ENCODE measurements around the gene BRAF.
"Not testable (repeated sequence)": the region's sequence is repeated elsewhere in the genome, so short reads cannot be mapped to it uniquely, and the experiment has no call there.

Gene BRAF

DNA sequence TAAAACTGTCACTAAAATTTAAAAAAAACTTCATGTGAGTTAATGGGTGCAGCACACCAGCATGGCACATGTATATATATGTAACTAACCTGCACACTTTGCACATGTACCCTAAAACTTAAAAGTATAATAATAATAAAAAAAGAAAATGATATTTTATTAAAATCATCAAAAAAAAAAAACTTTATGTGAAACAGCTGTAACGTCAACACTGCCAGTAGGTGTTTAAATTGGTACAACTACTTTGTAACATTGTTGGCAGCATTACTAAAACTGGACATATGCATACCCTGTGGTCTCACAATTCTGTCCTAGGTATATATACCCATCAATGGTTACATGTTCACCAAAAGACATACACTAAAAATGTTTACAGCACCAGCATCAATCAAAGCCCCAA is 146.2 kb downstream of the BRAF start:
- in situ Hi-C loops (cut with MboI; ENCODE audit: low sequenced_read_pairs) = no loop called here

DNA sequence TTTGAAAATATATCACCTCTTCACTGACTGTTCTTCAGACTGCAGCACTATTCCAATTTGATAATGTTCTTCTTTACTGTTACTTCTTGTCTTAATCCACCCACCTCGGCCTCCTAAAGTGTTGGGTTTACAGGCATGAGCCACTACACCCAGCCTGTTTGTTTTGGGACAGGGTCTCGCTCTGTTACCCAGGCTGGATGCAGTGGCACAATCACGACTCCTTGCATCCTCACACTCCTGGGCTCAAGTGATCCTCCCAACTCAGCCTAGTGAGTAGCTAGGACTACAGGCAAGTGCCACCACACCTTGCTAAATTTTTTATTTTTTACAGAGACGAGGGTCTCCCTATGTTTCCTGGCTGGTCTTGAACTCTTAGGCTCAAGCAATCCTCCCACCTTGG is 150.4 kb downstream of the BRAF start:
- in situ Hi-C loops (cut with MboI; ENCODE audit: low sequenced_read_pairs) = no loop called here

DNA sequence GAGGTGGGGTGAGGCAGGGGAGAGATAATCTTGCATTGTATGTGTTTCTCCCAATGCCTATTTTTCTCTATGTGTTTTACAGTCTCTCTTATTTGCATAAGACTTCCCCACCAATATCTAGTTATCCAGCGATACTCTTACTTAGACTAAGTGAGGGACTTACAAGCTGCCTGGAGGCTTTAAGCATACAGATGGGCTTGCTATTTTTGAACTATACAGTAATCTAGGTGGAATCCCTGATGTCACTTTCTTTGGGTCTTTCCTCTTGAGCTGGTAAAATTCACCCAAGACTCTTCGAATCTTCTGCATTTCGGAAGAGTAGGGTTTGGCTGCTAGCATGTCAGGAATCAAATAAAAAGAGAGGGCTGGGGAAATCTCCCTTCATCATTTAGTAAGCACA is 151.6 kb downstream of the BRAF start:
- in situ Hi-C loops (cut with MboI; ENCODE audit: low sequenced_read_pairs) = no loop called here

DNA sequence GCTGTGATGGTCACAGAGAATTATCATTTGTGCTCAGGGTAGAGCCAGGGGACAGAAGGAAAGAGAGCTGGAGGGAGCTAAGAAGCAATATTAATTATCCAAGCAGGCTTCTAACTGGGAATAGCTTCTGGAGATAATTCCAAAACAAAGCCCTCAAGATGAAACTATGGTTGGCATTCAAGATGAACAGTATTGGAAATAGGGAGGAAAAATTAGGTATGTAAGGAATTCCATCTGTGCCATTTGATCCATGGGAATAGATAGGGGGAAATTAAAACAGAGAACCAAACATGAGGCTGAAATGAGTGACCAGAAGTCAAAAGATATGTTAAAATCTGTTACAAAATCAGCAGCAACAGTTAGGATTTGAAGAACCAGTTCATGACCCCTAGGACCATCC is 152.9 kb downstream of the BRAF start:
- in situ Hi-C loops (cut with MboI; ENCODE audit: low sequenced_read_pairs) = no loop called here

DNA sequence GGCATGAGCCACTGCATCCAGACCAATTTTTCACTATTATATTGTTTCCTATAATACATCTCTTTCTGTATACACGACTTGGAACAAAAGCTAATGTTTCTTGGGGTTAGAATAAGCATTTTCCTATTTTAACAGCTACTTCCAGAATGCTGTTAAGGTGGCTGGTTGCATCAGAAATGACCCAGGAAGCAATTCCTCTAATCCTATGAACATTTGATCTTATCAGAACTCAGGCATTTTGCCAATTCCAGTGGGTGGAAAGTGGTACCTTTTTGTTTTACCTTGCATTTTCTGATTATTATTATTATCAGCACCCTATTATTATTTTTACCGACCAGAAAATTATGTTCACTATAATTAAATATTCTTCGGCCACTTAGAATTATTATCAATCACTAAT is 154.9 kb downstream of the BRAF start:
- in situ Hi-C loops (cut with MboI; ENCODE audit: low sequenced_read_pairs) = no loop called here

DNA sequence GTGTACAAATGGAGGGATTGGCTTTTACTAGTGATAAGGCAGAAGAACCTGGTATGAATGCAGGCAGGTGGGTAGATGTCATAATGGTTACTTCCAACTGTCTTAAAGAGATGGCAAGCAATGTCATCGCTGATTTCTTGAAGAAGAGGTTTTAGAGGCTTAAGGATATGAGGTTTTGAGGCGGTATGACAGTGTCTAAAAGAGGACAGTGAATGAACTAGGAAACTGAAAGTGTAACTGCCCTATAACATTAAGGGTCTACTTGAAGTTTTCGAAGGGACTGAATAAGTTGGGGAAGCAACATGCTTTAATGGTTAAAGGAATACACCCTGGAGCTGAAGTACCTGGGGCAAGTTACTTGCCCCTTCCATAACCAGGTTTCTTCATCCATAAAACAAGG is 157.3 kb downstream of the BRAF start:
- in situ Hi-C loops (cut with MboI; ENCODE audit: low sequenced_read_pairs) = no loop called here

DNA sequence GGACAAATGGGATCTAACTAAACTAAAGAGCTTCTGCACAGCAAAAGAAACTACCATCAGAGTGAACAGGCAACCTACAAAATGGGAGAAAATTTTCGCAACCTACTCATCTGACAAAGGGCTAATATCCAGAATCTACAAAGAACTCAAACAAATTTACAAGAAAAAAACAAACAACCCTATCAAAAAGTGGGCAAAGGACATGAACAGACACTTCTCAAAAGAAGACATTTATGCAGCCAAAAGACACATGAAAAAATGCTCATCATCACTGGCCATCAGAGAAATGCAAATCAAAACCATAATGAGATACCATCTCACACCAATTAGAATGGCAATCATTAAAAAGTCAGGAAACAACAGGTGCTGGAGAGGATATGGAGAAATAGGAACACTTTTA is 159.3 kb downstream of the BRAF start:
- in situ Hi-C loops (cut with MboI; ENCODE audit: low sequenced_read_pairs) = not testable (repeated sequence)

DNA sequence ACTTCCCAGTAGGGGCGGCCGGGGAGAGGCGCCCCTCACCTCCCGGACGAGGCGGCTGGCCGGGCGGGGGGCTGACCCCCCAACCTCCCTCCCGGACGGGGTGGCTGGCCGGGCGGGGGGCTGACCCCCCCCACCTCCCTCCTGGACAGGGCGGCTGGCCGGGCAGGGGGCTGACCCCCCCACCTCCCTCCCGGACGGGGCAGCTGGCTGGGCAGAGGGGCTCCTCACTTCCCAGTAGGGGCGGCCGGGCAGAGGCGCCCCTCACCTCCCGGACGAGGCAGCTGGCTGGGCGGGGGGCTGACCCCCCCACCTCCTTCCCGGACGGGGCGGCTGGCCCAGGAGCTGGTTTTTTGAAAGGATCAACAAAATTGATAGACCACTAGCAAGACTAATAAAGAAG is 161.6 kb downstream of the BRAF start:
- in situ Hi-C loops (cut with MboI; ENCODE audit: low sequenced_read_pairs) = not testable (repeated sequence)

DNA sequence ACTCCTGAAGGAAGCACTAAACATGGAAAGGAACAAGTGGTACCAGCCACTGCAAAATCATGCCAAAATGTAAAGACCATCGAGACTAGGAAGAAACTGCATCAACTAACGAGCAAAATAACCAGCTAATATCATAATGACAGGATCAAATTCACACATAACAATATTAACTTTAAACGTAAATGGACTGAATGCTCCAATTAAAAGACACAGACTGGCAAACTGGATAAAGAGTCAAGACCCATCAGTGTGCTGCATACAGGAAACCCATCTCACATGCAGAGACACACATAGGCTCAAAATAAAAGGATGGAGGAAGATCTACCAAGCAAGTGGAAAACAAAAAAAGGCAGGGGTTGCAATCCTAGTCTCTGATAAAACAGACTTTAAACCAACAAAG is 163.4 kb downstream of the BRAF start:
- in situ Hi-C loops (cut with MboI; ENCODE audit: low sequenced_read_pairs) = not testable (repeated sequence)

DNA sequence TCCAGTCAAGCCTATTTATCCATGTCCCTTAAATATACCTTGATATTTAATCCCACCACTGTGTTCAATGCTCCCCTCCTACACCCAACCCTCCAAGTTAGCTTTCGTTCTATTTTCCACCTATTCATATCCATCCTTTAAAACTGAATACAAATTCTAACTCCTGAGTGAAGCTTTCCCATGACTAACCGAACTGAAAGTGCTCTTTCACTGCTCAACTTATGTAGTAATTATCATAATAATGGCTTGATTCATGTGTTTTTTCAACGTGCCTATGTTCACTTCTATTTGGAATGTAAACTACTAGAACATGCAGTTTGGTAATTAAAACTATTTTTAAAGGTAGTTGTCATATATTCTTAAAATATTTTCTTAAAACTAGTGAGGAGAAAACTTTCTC is 170.2 kb downstream of the BRAF start:
- in situ Hi-C loops (cut with MboI; ENCODE audit: low sequenced_read_pairs) = no loop called here

DNA sequence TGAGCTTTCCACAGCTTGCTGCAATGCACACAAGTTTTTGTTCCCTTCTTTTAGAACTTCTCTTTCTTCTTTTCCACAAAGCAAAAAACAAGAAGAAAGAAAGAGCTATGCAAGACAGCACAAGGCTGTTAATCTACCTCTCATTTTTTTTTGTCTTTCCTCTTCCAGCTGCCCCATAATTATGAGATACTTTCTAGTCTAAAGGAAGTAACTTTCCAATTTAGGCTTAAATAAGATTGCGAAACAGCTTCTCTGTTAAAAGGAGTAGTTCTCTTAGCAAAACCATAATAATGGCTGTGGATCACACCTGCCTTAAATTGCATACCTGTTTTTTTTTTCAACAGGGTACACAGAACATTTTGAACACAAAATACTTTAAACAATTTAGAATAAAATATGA is 172.2 kb downstream of the BRAF start:
- in situ Hi-C loops (cut with MboI; ENCODE audit: low sequenced_read_pairs) = no loop called here

DNA sequence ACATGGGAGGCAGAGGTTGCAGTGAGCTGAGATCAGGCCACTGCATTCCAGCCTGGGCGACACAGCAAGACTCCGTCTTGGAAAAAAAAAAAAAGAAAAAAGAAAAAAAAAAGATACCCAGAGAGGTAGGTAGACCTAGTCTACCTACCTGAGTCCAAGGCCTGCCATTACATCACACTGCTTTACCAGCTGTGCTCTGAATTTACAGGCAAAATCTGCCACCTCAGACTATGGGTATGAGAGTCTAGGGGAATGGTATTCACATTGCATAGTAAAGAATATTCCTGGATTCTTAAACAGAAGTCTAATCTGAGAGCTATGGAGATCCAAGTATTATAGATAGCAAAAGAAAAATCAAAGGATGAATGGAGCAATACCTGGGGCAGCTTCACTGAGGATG is 178.0 kb downstream of the BRAF start:
- in situ Hi-C loops (cut with MboI; ENCODE audit: low sequenced_read_pairs) = no loop called here

DNA sequence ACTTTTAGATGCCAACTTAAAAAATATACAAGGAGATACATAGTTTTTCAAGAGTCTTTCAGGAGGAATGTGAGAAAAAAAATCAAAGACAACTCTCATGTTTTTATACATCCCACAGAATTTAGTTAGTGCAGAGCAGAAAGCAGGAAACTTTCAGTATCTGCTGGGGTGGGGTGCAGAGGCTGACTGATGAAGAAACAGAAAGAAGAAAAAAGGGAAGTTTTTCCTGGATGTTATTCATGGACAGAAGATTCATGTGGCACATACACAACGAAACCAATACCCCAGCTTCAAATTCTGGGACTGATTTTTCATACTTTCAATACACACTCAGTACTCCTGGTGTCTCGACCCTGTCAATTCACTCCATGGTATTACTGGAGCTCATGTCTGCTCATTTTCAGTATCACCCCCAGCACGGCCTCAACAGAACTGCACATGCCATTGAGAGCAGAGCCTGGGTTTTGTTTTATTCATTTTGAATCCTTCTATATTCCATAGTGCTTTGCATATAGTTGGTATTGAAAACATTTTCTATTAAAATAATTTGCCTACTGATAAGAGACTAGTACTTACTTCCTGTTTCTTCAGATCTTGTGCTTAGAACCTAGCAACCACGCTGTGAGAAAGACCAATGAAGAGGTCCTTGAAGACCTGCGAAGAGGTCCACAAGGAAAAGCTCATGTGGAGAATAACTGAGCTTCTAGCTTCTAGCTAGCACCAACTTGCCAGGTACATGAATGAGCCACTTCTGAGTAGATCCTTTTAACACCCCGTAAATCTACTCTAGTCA is 179.3 kb downstream of the BRAF start:
- in situ Hi-C loops (cut with MboI; ENCODE audit: low sequenced_read_pairs) = no loop called here

DNA sequence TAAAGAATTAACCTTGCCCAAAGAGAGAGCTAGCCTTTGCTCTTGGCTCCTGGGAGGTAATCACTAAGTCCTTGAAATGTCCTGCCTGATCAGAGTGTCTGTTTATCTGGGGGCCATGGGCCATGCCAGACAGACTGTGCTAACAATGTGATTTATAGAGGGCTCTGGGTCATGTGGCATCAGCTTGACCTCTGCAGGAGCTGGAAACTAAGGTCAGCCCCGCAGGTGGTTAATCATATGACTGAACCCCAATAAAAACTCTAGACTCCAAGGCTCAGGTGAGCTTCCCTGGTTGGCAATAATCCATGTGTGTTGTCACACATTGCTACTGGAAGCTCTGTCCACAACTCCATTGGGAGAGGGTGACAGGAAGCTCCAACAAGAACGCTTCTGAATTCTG is 180.7 kb downstream of the BRAF start:
- in situ Hi-C loops (cut with MboI; ENCODE audit: low sequenced_read_pairs) = no loop called here

DNA sequence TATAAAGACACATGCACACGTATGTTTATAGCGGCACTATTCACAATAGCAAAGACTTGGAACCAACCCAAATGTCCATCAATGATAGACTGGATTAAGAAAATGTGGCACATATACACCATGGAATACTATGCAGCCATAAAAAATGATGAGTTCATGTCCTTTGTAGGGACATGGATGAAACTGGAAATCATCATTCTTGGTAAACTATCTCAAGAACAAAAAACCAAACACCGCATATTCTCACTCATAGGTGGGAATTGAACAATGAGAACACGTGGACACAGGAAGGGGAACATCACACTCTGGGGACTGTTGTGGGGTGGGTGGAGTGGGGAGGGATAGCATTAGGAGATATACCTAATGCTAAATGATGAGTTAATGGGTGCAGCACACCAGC is 181.5 kb downstream of the BRAF start:
- in situ Hi-C loops (cut with MboI; ENCODE audit: low sequenced_read_pairs) = not testable (repeated sequence)

DNA sequence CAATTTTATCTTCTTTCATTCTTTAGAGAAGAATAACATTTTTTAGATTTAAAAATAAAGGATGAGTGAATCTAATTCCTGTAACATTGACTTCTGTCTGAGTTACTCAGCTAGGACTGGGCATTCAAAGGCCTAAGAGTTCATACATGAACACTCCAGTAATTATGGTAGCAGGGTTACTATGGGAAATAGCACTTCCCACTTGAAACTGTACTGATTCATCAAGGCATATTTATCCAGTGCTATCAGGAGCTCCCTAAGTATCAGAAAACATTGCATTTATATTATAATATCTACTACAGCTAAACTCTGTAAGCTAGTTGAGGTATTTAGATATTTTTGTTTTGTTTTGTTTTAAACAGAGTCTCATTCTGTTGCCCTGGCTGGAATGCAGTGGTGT is 186.4 kb downstream of the BRAF start:
- in situ Hi-C loops (cut with MboI; ENCODE audit: low sequenced_read_pairs) = no loop called here

DNA sequence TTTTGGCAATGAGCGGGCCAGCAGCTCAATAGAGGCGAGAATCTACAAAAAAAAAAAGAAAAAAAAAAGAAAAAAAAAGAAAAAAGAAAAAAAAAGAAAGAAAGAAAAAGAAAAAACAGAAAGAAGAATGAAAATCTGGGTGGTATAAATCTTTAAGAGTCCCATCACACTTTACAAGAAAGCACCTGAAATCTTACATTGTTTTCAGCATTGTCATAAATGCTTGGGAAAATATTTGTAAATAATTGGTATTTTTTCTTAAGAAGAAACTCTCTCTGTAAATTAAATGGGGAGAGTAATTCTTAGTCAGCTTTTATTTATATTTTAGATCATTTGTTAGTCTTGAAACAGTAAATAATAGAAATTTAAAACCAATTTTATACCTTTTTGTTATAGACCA is 190.0 kb downstream of the BRAF start:
- in situ Hi-C loops (cut with MboI; ENCODE audit: low sequenced_read_pairs) = no loop called here

DNA sequence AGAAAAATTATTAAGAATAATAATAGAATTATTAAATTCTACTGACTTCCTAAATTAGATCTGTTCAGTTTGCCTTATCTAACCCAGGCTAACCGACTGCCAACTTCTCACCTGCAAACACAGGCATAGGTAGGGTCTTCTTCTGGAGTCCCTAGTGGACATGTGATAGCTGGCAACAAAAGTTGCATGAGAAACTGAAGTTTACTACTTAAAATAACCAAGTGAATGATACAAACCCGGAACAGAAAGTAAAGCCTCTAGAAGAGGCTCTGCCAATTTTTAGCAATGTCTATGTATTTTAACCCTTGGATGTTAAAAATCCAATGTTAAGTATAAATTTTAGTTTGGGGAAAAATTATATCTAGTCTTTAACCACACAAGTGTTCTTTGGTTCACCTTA is 190.6 kb downstream of the BRAF start:
- in situ Hi-C loops (cut with MboI; ENCODE audit: low sequenced_read_pairs) = no loop called here

DNA sequence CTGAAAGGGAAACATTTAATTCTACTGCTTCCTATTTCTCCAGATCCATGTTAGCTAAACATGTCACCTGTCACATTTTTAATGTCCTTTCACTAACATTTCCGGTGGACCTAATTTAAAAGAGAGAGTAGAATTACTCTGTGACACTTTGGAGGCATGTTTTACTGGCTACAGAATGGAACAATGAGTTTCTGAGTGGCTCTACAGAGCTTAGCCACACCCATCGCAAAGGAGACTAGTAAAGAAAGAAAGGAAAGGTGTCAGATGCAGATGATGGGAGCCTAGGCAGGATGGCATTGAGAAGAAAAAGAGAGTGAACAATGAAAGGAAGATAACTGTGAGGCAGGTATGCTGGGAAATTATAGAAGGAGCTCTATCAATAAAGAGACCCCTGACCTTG is 192.3 kb downstream of the BRAF start:
- in situ Hi-C loops (cut with MboI; ENCODE audit: low sequenced_read_pairs) = no loop called here

DNA sequence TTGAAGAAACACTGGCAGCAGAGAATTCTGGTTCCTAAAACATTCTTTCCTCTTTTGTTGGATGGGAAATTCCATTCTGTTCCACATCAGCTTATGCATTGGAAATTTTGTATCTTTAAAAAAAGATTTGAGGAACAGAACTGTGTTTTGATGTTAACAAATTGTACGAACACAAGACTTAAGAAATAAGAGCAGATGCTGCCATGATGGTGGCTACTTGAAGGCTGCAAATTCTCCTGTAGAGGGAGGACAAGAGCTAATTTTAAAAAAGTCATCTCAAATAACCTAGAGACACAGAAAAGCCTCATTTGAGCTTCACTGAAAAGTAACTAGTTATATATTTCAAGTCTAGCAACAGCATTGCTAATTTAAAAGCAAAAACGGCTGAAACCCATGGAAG is 198.4 kb downstream of the BRAF start:
- in situ Hi-C loops (cut with MboI; ENCODE audit: low sequenced_read_pairs) = no loop called here

DNA sequence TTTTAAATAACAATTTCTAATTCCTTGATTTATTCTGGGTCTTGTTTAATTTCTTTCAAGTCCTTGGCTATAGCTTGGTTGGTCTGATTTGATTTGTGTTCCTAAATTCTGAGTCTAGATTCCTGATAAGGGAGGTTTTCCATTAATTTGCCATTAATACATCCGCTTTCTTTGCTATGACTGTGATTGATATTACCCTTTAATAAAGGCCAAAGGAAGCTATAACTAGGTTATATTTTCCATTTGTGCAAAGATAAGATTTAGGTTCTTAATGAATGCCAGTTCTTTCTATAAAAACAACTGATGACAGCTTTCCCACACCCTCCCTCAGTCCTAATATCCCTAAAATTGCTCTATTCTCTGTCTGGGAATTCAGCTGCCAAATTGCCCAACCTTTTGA is 200.0 kb downstream of the BRAF start:
- in situ Hi-C loops (cut with MboI; ENCODE audit: low sequenced_read_pairs) = no loop called here

DNA sequence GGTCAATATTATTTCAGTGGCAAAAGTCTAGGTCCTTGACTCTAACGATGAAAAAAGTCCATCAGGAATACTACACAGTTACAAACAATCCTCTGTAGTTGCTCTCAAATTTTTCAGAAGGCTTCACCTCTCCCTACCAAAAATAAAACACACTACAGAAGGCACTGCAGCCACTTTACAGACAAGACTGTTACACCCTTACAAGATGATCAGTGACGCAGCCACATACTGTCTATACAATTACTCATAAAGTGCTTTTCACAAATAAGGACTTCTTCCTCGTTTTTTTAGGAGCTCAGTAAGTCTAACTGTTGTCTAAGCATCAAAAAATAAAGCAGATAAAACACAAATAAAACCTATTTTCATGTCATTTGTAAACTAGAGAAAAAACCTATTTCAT is 201.2 kb downstream of the BRAF start:
- in situ Hi-C loops (cut with MboI; ENCODE audit: low sequenced_read_pairs) = no loop called here

DNA sequence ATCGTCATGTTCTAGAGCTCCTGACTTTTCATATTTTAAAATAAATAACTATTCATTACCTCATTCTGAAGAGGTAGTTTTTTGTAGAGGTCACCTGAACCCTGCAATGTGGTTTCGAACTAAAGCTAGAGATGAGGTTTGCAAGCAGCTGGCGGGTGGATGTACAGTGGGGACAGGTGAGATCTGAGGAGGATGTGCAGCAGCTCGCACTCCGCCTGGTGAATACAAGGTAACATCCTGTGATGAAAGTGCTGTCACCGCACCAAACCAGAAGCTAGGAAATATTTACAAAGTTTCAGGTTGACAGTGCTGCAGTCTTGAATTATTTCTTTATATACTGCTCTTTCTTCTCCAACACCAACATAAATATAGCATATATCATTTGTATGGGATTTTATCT is 201.7 kb downstream of the BRAF start:
- in situ Hi-C loops (cut with MboI; ENCODE audit: low sequenced_read_pairs) = no loop called here
